SK-N-SH treated with all-trans-retinoic acid at 6 μM for 48 hours (cell line): ENCODE data around the gene INS.

Experiments used
- ARNTL ChIP-seq: fragments of 450-650 bp; formaldehyde crosslinking; IDR thresholded peaks from 2 replicates; pipeline ENCODE4 v1.5.0; 2020; ENCODE audit warnings: low read depth, mild to moderate bottlenecking, moderate library complexity, borderline replicate concordance
- CSDC2 ChIP-seq: fragments of 250-450 bp; sonication (Bioruptor Pico); IDR thresholded peaks from 2 replicates; pipeline ENCODE4 v1.5.0; 2020; ENCODE audit warnings: mild to moderate bottlenecking, moderate library complexity
- ISL1 ChIP-seq: fragments of 250-450 bp; sonication (Bioruptor Pico); IDR thresholded peaks from 2 replicates; pipeline ENCODE4 v2.1.2; 2022; ENCODE audit warnings: mild to moderate bottlenecking, moderate library complexity
- RARB ChIP-seq: fragments of 250-450 bp; sonication (Bioruptor Pico); IDR thresholded peaks from 2 replicates; pipeline ENCODE4 v1.8.0; 2021; ENCODE audit warnings: mild to moderate bottlenecking, moderate library complexity
- SNAI2 ChIP-seq: fragments of 250-450 bp; sonication (Bioruptor Pico); IDR thresholded peaks from 2 replicates; pipeline ENCODE4 v1.5.0; 2020; ENCODE audit warnings: mild to moderate bottlenecking, moderate library complexity
- ZFP3 ChIP-seq: fragments of 250-450 bp; sonication (Bioruptor Pico); IDR thresholded peaks from 2 replicates; pipeline ENCODE4 v1.5.0; 2020; ENCODE audit warnings: mild to moderate bottlenecking, moderate library complexity
- ZFP30 ChIP-seq: fragments of 450-650 bp; formaldehyde crosslinking; IDR thresholded peaks from 2 replicates; pipeline ENCODE4 v1.5.0; 2022; ENCODE audit warnings: mild to moderate bottlenecking, moderate library complexity
- ZNF565 ChIP-seq: fragments of 450-650 bp; formaldehyde crosslinking; conservative IDR thresholded peaks from 2 replicates; pipeline ENCODE4 v1.5.0; 2020; ENCODE audit warnings: low read depth, mild to moderate bottlenecking, moderate library complexity
- ZNF70 ChIP-seq: fragments of 450-650 bp; formaldehyde crosslinking; IDR thresholded peaks from 2 replicates; pipeline ENCODE4 v1.5.0; 2020; ENCODE audit warnings: mild to moderate bottlenecking, moderate library complexity
- TF ChIP-seq, protein P1 (sequence below): fragments of 250-450 bp; sonication (Bioruptor Pico); IDR thresholded peaks from 2 replicates; pipeline ENCODE4 v1.8.0; 2021; ENCODE audit warnings: low read depth, mild to moderate bottlenecking, moderate library complexity, borderline replicate concordance

- TF ChIP-seq ZFP3 (CRISPR knock-in tag) (no peak), ZFP30 (CRISPR knock-in tag) (no peak), ISL1 (CRISPR knock-in tag) (no peak), SNAI2 (no peak), ARNTL (CRISPR knock-in tag) (no peak), ZNF565 (no peak), CSDC2 (CRISPR knock-in tag) (no peak), RARB (CRISPR knock-in tag) (no peak), ZNF70 (no peak)
- TF ChIP-seq, protein P1, sequence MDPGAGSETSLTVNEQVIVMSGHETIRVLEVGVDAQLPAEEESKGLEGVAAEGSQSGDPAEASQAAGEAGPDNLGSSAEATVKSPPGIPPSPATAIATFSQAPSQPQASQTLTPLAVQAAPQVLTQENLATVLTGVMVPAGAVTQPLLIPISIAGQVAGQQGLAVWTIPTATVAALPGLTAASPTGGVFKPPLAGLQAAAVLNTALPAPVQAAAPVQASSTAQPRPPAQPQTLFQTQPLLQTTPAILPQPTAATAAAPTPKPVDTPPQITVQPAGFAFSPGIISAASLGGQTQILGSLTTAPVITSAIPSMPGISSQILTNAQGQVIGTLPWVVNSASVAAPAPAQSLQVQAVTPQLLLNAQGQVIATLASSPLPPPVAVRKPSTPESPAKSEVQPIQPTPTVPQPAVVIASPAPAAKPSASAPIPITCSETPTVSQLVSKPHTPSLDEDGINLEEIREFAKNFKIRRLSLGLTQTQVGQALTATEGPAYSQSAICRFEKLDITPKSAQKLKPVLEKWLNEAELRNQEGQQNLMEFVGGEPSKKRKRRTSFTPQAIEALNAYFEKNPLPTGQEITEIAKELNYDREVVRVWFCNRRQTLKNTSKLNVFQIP (CRISPR knock-in tag): no peak
These were observed 10.9 kb downstream of the INS start for GRCh38 chr11:2149864-2150847.
